GM12878 (cell line): Measurements from ENCODE around the gene TBL1XR1. TPM values are rescaled to one million over a fixed set of nuclear protein-coding genes. Genes with fewer than 3 reads are reported as not detected.

Source experiments
- BHLHE40 ChIP-seq, 2 experiments: fragments of 450-650 bp in 1 of 2; IDR thresholded peaks; 2 replicates each; pipeline ENCODE4 v1.6.1; 2011 to 2017; ENCODE audit warnings: low read depth in 2 of 2, borderline replicate concordance in 1 of 2, improper control_type of control experiment in 1 of 2, low read length in 1 of 2, mild to moderate bottlenecking in 1 of 2
- CHD4 ChIP-seq: fragments of 200-600 bp; sonication (generic); IDR thresholded peaks from 2 replicates; pipeline ENCODE4 v1.6.1; 2016; ENCODE audit warnings: mild to moderate bottlenecking
- CREM ChIP-seq: IDR thresholded peaks from 2 replicates; pipeline ENCODE4 v1.6.1; 2014; ENCODE audit warnings: antibody characterized with exemption, low read depth
- FOXM1 ChIP-seq: IDR thresholded peaks from 2 replicates; pipeline ENCODE4 v1.6.1; 2012; ENCODE audit warnings: low read depth, mild to moderate bottlenecking, inconsistent platforms, low read length, moderate library complexity
- HCFC1 ChIP-seq: fragments of 150-350 bp; IDR thresholded peaks from 2 replicates; pipeline ENCODE4 v1.6.1; 2014; ENCODE audit warnings: low read length
- YY1 ChIP-seq: IDR thresholded peaks from 2 replicates; pipeline ENCODE4 v1.6.1; 2011; ENCODE audit warnings: low read depth, mild to moderate bottlenecking, low read length
- ZZZ3 ChIP-seq: IDR thresholded peaks from 2 replicates; pipeline ENCODE4 v1.6.1; 2011; ENCODE audit warnings: low read depth; ENCODE audit not compliant: control insufficient read depth, insufficient read length
- polyA plus RNA-seq, 11 experiments: library from polyadenylated mRNA; depleted of rRNA in 4 of 11; unstranded in 6 of 11; stranded (reverse) in 5 of 11; fragments of >200 nt; fragmentation: Nextera tagmentation in 4 of 11; fragmentation: Illumina TruSeq in 1 of 11; extraction: Ambion mirVana in 4 of 11; extraction: Trizol in 1 of 11; gene quantifications; 1 replicate in 1 of 11; 2 replicates in 10 of 11; pipeline versions ENCODE4 v1.2.1 to v1.2.3, GENCODE V29; 2011 to 2016; ENCODE audit warnings: inconsistent platforms in 2 of 11, missing spikeins in 2 of 11, low read depth in 1 of 11
- total RNA-seq, 4 experiments: library from RNA; depleted of rRNA in 3 of 4; stranded (reverse); fragments of >200 nt in 3 of 4; fragmentation: Illumina TruSeq in 1 of 4; extraction: Trizol in 1 of 4; gene quantifications; 2 replicates each; pipeline versions ENCODE4 v1.2.1 to v1.2.3, GENCODE V29; 2013 to 2021
- TF ChIP-seq, protein P1 (sequence below): IDR thresholded peaks from 2 replicates; pipeline ENCODE4 v1.6.1; 2012; ENCODE audit warnings: improper control_type of control experiment, low read depth, low read length; ENCODE audit not compliant: insufficient replicate concordance
- TF ChIP-seq, protein P2 (sequence below): fragments of 450-650 bp; IDR thresholded peaks from 2 replicates; pipeline ENCODE4 v1.6.1; 2017; ENCODE audit warnings: borderline replicate concordance
- TF ChIP-seq, protein P3 (sequence below): fragments of 450-650 bp; formaldehyde crosslinking; IDR thresholded peaks from 2 replicates; pipeline ENCODE4 v1.5.0; 2022; ENCODE audit warnings: mild to moderate bottlenecking, missing genetic modification characterization
- TF ChIP-seq, protein P4 (sequence below): IDR thresholded peaks from 2 replicates; pipeline ENCODE4 v1.6.1; 2011; ENCODE audit warnings: borderline replicate concordance, low read depth, mild to moderate bottlenecking, moderate library complexity, mixed read lengths, low read length; ENCODE audit not compliant: insufficient read depth; ENCODE audit errors: extremely low read length
- TF ChIP-seq, protein P5 (sequence below): fragments of 450-650 bp; conservative IDR thresholded peaks from 2 replicates; pipeline ENCODE4 v1.6.1; 2017; ENCODE audit warnings: mild to moderate bottlenecking, moderate library complexity
- TF ChIP-seq, protein P6 (sequence below): fragments of 450-650 bp; IDR thresholded peaks from 2 replicates; pipeline ENCODE4 v1.6.1; 2018; ENCODE audit warnings: mild to moderate bottlenecking, low read depth, moderate library complexity; ENCODE audit not compliant: partially characterized antibody

The TBL1XR1 gene
- total and polyA plus RNA-seq, 10 of the 15 experiments (the other 5 are each of a cell fraction or from before 2014, with no cell fraction given) = 13.0 to 115 (median 60.4) TPM

DNA sequence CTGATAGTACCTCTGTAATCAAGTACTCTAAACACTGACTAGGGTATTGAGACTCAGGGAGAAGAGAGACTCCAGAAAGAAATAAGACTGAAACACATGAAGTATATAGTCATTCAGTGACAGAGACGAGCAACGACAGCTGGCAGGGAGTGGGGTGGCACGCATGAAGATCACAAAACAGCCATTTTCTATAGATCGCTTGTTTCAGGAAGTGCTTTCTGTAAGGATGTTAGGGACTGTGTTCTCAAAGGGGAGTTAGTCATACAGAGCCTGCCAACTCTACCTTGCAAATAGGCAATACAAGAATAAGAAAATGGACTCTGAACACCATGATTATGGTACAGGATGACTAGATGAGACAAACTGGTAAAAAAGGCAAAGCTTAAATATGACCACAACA lies 139.5 kb downstream of the TBL1XR1 start (continued):
- TF ChIP-seq, protein P1, sequence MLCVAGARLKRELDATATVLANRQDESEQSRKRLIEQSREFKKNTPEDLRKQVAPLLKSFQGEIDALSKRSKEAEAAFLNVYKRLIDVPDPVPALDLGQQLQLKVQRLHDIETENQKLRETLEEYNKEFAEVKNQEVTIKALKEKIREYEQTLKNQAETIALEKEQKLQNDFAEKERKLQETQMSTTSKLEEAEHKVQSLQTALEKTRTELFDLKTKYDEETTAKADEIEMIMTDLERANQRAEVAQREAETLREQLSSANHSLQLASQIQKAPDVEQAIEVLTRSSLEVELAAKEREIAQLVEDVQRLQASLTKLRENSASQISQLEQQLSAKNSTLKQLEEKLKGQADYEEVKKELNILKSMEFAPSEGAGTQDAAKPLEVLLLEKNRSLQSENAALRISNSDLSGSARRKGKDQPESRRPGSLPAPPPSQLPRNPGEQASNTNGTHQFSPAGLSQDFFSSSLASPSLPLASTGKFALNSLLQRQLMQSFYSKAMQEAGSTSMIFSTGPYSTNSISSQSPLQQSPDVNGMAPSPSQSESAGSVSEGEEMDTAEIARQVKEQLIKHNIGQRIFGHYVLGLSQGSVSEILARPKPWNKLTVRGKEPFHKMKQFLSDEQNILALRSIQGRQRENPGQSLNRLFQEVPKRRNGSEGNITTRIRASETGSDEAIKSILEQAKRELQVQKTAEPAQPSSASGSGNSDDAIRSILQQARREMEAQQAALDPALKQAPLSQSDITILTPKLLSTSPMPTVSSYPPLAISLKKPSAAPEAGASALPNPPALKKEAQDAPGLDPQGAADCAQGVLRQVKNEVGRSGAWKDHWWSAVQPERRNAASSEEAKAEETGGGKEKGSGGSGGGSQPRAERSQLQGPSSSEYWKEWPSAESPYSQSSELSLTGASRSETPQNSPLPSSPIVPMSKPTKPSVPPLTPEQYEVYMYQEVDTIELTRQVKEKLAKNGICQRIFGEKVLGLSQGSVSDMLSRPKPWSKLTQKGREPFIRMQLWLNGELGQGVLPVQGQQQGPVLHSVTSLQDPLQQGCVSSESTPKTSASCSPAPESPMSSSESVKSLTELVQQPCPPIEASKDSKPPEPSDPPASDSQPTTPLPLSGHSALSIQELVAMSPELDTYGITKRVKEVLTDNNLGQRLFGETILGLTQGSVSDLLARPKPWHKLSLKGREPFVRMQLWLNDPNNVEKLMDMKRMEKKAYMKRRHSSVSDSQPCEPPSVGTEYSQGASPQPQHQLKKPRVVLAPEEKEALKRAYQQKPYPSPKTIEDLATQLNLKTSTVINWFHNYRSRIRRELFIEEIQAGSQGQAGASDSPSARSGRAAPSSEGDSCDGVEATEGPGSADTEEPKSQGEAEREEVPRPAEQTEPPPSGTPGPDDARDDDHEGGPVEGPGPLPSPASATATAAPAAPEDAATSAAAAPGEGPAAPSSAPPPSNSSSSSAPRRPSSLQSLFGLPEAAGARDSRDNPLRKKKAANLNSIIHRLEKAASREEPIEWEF = no peak
- TF ChIP-seq, protein P2, sequence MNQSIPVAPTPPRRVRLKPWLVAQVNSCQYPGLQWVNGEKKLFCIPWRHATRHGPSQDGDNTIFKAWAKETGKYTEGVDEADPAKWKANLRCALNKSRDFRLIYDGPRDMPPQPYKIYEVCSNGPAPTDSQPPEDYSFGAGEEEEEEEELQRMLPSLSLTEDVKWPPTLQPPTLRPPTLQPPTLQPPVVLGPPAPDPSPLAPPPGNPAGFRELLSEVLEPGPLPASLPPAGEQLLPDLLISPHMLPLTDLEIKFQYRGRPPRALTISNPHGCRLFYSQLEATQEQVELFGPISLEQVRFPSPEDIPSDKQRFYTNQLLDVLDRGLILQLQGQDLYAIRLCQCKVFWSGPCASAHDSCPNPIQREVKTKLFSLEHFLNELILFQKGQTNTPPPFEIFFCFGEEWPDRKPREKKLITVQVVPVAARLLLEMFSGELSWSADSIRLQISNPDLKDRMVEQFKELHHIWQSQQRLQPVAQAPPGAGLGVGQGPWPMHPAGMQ = no peak
- TF ChIP-seq HCFC1 (no peak), YY1 (peak; percentile 87), FOXM1 (peak; percentile 77; the same call in 1 of the 2 replicates), ZZZ3 (no peak), CHD4 (no peak), BHLHE40 (IDR thresholded peaks at IDR 0.05; ENCODE audit: borderline replicate concordance in 1 of 2, low read depth in 2 of 2, low read length in 1 of 2) (no peak), CREM (0 out of 2 replicates have a peak, but pooled peaks have one; percentile 21)
- TF ChIP-seq, protein P3, sequence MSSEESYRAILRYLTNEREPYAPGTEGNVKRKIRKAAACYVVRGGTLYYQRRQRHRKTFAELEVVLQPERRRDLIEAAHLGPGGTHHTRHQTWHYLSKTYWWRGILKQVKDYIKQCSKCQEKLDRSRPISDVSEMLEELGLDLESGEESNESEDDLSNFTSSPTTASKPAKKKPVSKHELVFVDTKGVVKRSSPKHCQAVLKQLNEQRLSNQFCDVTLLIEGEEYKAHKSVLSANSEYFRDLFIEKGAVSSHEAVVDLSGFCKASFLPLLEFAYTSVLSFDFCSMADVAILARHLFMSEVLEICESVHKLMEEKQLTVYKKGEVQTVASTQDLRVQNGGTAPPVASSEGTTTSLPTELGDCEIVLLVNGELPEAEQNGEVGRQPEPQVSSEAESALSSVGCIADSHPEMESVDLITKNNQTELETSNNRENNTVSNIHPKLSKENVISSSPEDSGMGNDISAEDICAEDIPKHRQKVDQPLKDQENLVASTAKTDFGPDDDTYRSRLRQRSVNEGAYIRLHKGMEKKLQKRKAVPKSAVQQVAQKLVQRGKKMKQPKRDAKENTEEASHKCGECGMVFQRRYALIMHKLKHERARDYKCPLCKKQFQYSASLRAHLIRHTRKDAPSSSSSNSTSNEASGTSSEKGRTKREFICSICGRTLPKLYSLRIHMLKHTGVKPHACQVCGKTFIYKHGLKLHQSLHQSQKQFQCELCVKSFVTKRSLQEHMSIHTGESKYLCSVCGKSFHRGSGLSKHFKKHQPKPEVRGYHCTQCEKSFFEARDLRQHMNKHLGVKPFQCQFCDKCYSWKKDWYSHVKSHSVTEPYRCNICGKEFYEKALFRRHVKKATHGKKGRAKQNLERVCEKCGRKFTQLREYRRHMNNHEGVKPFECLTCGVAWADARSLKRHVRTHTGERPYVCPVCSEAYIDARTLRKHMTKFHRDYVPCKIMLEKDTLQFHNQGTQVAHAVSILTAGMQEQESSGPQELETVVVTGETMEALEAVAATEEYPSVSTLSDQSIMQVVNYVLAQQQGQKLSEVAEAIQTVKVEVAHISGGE = no peak
- TF ChIP-seq, protein P4, sequence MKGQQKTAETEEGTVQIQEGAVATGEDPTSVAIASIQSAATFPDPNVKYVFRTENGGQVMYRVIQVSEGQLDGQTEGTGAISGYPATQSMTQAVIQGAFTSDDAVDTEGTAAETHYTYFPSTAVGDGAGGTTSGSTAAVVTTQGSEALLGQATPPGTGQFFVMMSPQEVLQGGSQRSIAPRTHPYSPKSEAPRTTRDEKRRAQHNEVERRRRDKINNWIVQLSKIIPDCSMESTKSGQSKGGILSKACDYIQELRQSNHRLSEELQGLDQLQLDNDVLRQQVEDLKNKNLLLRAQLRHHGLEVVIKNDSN = no peak
- TF ChIP-seq, protein P5, sequence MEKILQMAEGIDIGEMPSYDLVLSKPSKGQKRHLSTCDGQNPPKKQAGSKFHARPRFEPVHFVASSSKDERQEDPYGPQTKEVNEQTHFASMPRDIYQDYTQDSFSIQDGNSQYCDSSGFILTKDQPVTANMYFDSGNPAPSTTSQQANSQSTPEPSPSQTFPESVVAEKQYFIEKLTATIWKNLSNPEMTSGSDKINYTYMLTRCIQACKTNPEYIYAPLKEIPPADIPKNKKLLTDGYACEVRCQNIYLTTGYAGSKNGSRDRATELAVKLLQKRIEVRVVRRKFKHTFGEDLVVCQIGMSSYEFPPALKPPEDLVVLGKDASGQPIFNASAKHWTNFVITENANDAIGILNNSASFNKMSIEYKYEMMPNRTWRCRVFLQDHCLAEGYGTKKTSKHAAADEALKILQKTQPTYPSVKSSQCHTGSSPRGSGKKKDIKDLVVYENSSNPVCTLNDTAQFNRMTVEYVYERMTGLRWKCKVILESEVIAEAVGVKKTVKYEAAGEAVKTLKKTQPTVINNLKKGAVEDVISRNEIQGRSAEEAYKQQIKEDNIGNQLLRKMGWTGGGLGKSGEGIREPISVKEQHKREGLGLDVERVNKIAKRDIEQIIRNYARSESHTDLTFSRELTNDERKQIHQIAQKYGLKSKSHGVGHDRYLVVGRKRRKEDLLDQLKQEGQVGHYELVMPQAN = no peak
- TF ChIP-seq, protein P6, sequence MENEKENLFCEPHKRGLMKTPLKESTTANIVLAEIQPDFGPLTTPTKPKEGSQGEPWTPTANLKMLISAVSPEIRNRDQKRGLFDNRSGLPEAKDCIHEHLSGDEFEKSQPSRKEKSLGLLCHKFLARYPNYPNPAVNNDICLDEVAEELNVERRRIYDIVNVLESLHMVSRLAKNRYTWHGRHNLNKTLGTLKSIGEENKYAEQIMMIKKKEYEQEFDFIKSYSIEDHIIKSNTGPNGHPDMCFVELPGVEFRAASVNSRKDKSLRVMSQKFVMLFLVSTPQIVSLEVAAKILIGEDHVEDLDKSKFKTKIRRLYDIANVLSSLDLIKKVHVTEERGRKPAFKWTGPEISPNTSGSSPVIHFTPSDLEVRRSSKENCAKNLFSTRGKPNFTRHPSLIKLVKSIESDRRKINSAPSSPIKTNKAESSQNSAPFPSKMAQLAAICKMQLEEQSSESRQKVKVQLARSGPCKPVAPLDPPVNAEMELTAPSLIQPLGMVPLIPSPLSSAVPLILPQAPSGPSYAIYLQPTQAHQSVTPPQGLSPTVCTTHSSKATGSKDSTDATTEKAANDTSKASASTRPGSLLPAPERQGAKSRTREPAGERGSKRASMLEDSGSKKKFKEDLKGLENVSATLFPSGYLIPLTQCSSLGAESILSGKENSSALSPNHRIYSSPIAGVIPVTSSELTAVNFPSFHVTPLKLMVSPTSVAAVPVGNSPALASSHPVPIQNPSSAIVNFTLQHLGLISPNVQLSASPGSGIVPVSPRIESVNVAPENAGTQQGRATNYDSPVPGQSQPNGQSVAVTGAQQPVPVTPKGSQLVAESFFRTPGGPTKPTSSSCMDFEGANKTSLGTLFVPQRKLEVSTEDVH = no peak
